HG03521 (cell line): ENCODE results near the gene NFATC1.

ENCODE experiments used
- ATAC-seq: cut with Tn5 transposase; IDR thresholded peaks from one replicate; pipeline ENCODE4 v1.9.1; 2021; ENCODE audit warnings: mild to moderate bottlenecking, moderate library complexity; ENCODE audit not compliant: unreplicated experiment

The NFATC1 gene

GRCh38 chr18:79420033-79420745, 24.5 kb downstream of the NFATC1 start:
- ATAC-seq: no peak

- ATAC-seq: no peak
These were observed 25.6 kb downstream of the NFATC1 start for GRCh38 chr18:79421275-79421857.

GRCh38 chr18:79422022-79422782, 26.5 kb downstream of the NFATC1 start:
- no peak for ATAC-seq

- ATAC-seq: no peak
These were observed 27.0 kb downstream of the NFATC1 start for GRCh38 chr18:79422783-79423165.

- no peak for ATAC-seq
These were observed 27.7 kb downstream of the NFATC1 start for GRCh38 chr18:79423211-79424007.

GRCh38 chr18:79424008-79424565, 28.4 kb downstream of the NFATC1 start:
- no peak for ATAC-seq

GRCh38 chr18:79424880-79425568, 29.3 kb downstream of the NFATC1 start:
- no peak for ATAC-seq

GRCh38 chr18:79425569-79425886, 29.8 kb downstream of the NFATC1 start:
- no peak for ATAC-seq

GRCh38 chr18:79426376-79427300, 30.9 kb downstream of the NFATC1 start:
- ATAC-seq: no peak

- ATAC-seq: no peak
These were observed 31.9 kb downstream of the NFATC1 start for GRCh38 chr18:79427368-79428225.

- ATAC-seq: no peak
These were observed 32.6 kb downstream of the NFATC1 start for GRCh38 chr18:79428287-79428686.

GRCh38 chr18:79429381-79429780, 33.7 kb downstream of the NFATC1 start:
- ATAC-seq: no peak

GRCh38 chr18:79429785-79430281, 34.1 kb downstream of the NFATC1 start:
- no peak for ATAC-seq

- ATAC-seq: no peak
These were observed 36.8 kb downstream of the NFATC1 start for GRCh38 chr18:79432376-79433120.

GRCh38 chr18:79433431-79433830, 37.7 kb downstream of the NFATC1 start:
- no peak for ATAC-seq

- ATAC-seq: no peak
These were observed 39.1 kb downstream of the NFATC1 start for GRCh38 chr18:79434607-79435401.
